Progenitor cell of endocrine pancreas (in vitro differentiated cells): ENCODE data around the gene ASGR1. TPM values are rescaled to one million over a fixed set of nuclear protein-coding genes. Genes with fewer than 3 reads are reported as not detected.
"Not testable (repeated sequence)": the region's sequence is repeated elsewhere in the genome, so short reads cannot be mapped to it uniquely, and the experiment has no call there.

ENCODE experiments used
- DNase-seq: peaks from one replicate; pipeline ENCODE4 v3.0.0; 2021; ENCODE audit warnings: low spot score; ENCODE audit not compliant: unreplicated experiment
- H3K27ac Mint-ChIP-seq: 2 replicates; pipeline ENCODE4 v1.8.0; 2021; ENCODE audit warnings: mild to moderate bottlenecking, moderate library complexity, mixed read lengths
- H3K27me3 Mint-ChIP-seq: 2 replicates; pipeline ENCODE4 v1.8.0; 2021; ENCODE audit warnings: mixed read lengths
- H3K36me3 Mint-ChIP-seq: 2 replicates; pipeline ENCODE4 v1.8.0; 2022; ENCODE audit warnings: mixed read lengths; ENCODE audit not compliant: insufficient read depth
- H3K4me1 Mint-ChIP-seq: 2 replicates; pipeline ENCODE4 v1.8.0; 2021; ENCODE audit warnings: low read depth, mixed read lengths
- H3K4me3 Mint-ChIP-seq: 2 replicates; pipeline ENCODE4 v1.8.0; 2021; ENCODE audit warnings: low read depth, mild to moderate bottlenecking, moderate library complexity, mixed read lengths
- H3K9me3 Mint-ChIP-seq: 2 replicates; pipeline ENCODE4 v1.8.0; 2021; ENCODE audit warnings: low read depth, mixed read lengths
- CTCF ChIP-seq: fragments of 200-600 bp; sonication (generic); IDR thresholded peaks from one replicate; pipeline ENCODE4 v1.5.0; 2021; ENCODE audit warnings: antibody characterized with exemption, mild to moderate bottlenecking; ENCODE audit not compliant: unreplicated experiment
- total RNA-seq: library from RNA; stranded (reverse); gene quantifications from 2 replicates; pipeline ENCODE4 v1.2.1, GENCODE V29; 2021

Gene ASGR1
- total RNA-seq, 1 donor from 2014 or later = 10.6 TPM

GRCh38 chr17:7167832-7168231 lies 11.3 kb downstream of the ASGR1 start:
- Mint-ChIP-seq H3K4me3 (no peak overlapping the region), H3K27me3 (no peaks in the 10 kb centered on the region), H3K36me3 (peaks cover 4% of the 10 kb centered on the region), H3K4me1 (no peaks in the 10 kb centered on the region), H3K27ac (no peak overlapping the region), H3K9me3 (peaks cover 5% of the 10 kb centered on the region)
- TF ChIP-seq CTCF = no peak
- no peak for DNase-seq

GRCh38 chr17:7166873-7167272 lies 12.3 kb downstream of the ASGR1 start:
- peaks cover 2% of the 10 kb centered on the region for H3K36me3 Mint-ChIP-seq
- TF ChIP-seq CTCF = no peak
- no peak overlapping the region for H3K27ac Mint-ChIP-seq
- H3K27me3 Mint-ChIP-seq = no peaks in the 10 kb centered on the region
- H3K9me3 Mint-ChIP-seq = peaks cover 5% of the 10 kb centered on the region
- no peak overlapping the region for H3K4me3 Mint-ChIP-seq
- no peaks in the 10 kb centered on the region for H3K4me1 Mint-ChIP-seq
- no peak for DNase-seq

- not testable (repeated sequence) for H3K27me3 Mint-ChIP-seq, H3K4me3 Mint-ChIP-seq, DNase-seq, H3K9me3 Mint-ChIP-seq, H3K36me3 Mint-ChIP-seq, H3K4me1 Mint-ChIP-seq
- peak overlapping the region; percentile 11 for H3K27ac Mint-ChIP-seq
These were observed 19.6 kb downstream of the ASGR1 start for GRCh38 chr17:7159571-7159970.

GRCh38 chr17:7158424-7158823 lies 20.7 kb downstream of the ASGR1 start:
- not testable (repeated sequence) for H3K27ac Mint-ChIP-seq, H3K4me3 Mint-ChIP-seq, H3K4me1 Mint-ChIP-seq, H3K36me3 Mint-ChIP-seq, H3K9me3 Mint-ChIP-seq, H3K27me3 Mint-ChIP-seq, DNase-seq

GRCh38 chr17:7156342-7156940 lies 22.7 kb downstream of the ASGR1 start:
- Mint-ChIP-seq H3K4me3 (no peak overlapping the region), H3K27me3 (peaks cover 10% of the 10 kb centered on the region), H3K9me3 (peaks cover 3% of the 10 kb centered on the region), H3K4me1 (peaks cover 5% of the 10 kb centered on the region), H3K27ac (no peak overlapping the region), H3K36me3 (no peaks in the 10 kb centered on the region)
- no peak for TF ChIP-seq CTCF
- no peak for DNase-seq

- Mint-ChIP-seq H3K36me3 (no peaks in the 10 kb centered on the region), H3K27me3 (peaks cover 4% of the 10 kb centered on the region), H3K27ac (no peak overlapping the region), H3K4me3 (no peak overlapping the region), H3K4me1 (peaks cover 7% of the 10 kb centered on the region), H3K9me3 (no peaks in the 10 kb centered on the region)
- no peak for TF ChIP-seq CTCF
- no peak for DNase-seq
These were observed 31.4 kb downstream of the ASGR1 start for GRCh38 chr17:7147772-7148171.
